ENCODE data around the gene LAMB1.

LAMB1 gene

GRCh38 chr7:107877731-107878382, 125.1 kb downstream of the LAMB1 start:
- no peak for TF ChIP-seq CTCF (conservative IDR thresholded peaks at IDR 0.05; ENCODE audit: low read depth)

GRCh38 chr7:107876916-107877315, 126.0 kb downstream of the LAMB1 start:
- ChIA-PET POLR2A (ENCODE audit: low non-redundant PET) (no interaction called here), CTCF (no interaction called here)
- no peak for DNase-seq (ENCODE audit: low spot score)
- no peak overlapping the region for H3K27ac ChIP-seq
- TF ChIP-seq CTCF (conservative IDR thresholded peaks at IDR 0.05; ENCODE audit: low read depth) = no peak

More at GRCh38 chr7:107877731-107878382, 125.1 kb downstream of the LAMB1 start:
- no peak for DNase-seq (ENCODE audit: low spot score)
- no peak overlapping the region for H3K27ac ChIP-seq
- CTCF ChIA-PET = interaction anchor here (0.7 kb wide), 1 partner anchor 10 kb away, joined by 3 read pairs; no protein-coding TSS in a partner anchor
- POLR2A ChIA-PET (ENCODE audit: low non-redundant PET) = no interaction called here

DNA sequence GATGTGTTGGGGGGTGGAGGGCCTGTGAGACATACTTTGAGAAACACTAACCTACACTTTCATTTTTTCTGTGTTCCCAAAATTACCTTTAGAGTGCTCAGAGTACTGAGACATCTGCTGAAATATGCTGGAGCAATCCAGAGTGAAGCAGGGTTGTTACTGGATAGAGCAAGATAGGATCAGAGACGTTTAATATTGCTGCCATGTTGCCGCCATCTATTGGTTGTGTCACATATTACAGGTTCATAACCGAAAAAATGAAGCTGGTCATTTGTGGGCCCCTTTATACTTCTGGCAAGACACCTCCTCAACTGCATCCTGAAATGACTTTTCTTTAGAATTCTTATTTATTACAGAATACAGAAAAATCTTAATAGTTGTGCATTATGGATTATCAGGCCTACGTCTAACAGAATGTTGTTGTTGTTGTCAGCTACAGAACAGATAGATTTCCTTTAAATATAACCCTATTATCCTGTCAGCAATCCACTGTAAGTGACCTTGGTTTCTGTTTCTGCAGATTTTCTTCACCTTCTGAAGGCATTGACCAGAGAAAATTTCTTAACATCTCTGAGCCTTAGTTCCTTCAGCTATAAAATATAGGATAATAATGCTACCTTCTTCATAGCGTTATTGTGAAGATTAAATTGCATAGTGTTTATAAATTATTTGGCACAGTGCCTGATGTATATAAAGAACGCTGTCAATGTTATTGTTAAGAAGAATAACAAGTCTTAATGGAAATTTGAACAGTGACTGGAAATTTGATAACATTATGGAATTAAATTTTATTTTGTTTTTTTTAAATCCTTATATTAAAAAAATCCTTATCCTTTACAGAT, 128.1 kb downstream of the LAMB1 start:
- peak; percentile 57 for DNase-seq (ENCODE audit: low spot score)
- peak; percentile 85 for TF ChIP-seq CTCF (conservative IDR thresholded peaks at IDR 0.05; ENCODE audit: low read depth)
- ChIA-PET POLR2A (ENCODE audit: low non-redundant PET) (no interaction called here), CTCF (interaction anchor here (0.5 to 1.0 kb wide), 19 partner anchors 10 to 1082 kb away, joined by 3 to 6 read pairs (median 3); partner anchors contain the start of genes CBLL1, DLD and SLC26A3)
- no peak overlapping the region for H3K27ac ChIP-seq

DNA sequence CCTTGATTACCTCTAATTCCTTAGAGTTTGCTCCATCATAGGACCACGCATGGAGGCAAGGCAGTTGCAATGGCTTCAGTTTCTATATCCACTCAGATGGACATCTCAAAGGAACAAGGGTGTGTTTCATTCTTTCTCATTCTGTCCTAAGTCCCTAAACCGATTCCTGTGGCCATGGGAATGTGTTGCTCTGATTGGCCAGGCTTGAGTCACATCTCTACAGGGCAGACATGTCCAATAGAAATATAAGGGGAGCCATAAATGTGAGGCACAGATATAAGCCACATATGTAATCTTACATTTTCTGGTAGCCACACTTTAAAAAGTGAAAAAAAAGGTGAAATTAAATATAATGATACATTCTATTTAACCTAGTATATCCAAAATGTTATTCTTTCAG, 128.8 kb downstream of the LAMB1 start:
- ChIA-PET POLR2A (ENCODE audit: low non-redundant PET) (no interaction called here), CTCF (interaction anchor here (0.5 to 1.0 kb wide), 3 partner anchors 9 to 376 kb away, joined by 3 to 5 read pairs (median 3); partner anchors contain the start of gene CBLL1)
- DNase-seq (ENCODE audit: low spot score) = no peak
- TF ChIP-seq CTCF (conservative IDR thresholded peaks at IDR 0.05; ENCODE audit: low read depth) = no peak
- H3K27ac ChIP-seq = no peak overlapping the region

Data from RWPE1 (cell line).